Measurements from ENCODE around the gene SDR9C7. TPM values are rescaled to one million over a fixed set of nuclear protein-coding genes. Genes with fewer than 3 reads are reported as not detected.
"Not testable (repeated sequence)": the region's sequence is repeated elsewhere in the genome, so short reads cannot be mapped to it uniquely, and the experiment has no call there.

The SDR9C7 gene
- total RNA-seq, 1 donor from 2014 or later = not detected

GRCh38 chr12:56928262-56928661, 5.9 kb downstream of the SDR9C7 start:
- Mint-ChIP-seq H3K4me3 (ENCODE audit: low read depth) (no peak overlapping the region), H3K27me3 (peaks cover 6% of the 10 kb centered on the region), H3K4me1 (ENCODE audit: low read depth) (peaks cover 3% of the 10 kb centered on the region), H3K9me3 (ENCODE audit: low read depth) (no peaks in the 10 kb centered on the region), H3K27ac (no peak overlapping the region), H3K36me3 (ENCODE audit: insufficient read depth) (no peaks in the 10 kb centered on the region)
- no peak for DNase-seq (ENCODE audit: low spot score, unreplicated experiment)
- no peak for TF ChIP-seq CTCF (IDR thresholded peaks at IDR 0.05; ENCODE audit: unreplicated experiment)

- H3K4me3 Mint-ChIP-seq (ENCODE audit: low read depth) = no peak overlapping the region
- no peak overlapping the region for H3K27ac Mint-ChIP-seq
- TF ChIP-seq CTCF (IDR thresholded peaks at IDR 0.05; ENCODE audit: unreplicated experiment) = no peak
- no peaks in the 10 kb centered on the region for H3K9me3 Mint-ChIP-seq (ENCODE audit: low read depth)
- H3K4me1 Mint-ChIP-seq (ENCODE audit: low read depth) = peaks cover 3% of the 10 kb centered on the region
- no peaks in the 10 kb centered on the region for H3K36me3 Mint-ChIP-seq (ENCODE audit: insufficient read depth)
- no peak for DNase-seq (ENCODE audit: low spot score, unreplicated experiment)
- H3K27me3 Mint-ChIP-seq = peaks cover 6% of the 10 kb centered on the region
Measured at GRCh38 chr12:56927281-56927680, 6.9 kb downstream of the SDR9C7 start.

GRCh38 chr12:56922031-56922430, 12.2 kb downstream of the SDR9C7 start:
- DNase-seq (ENCODE audit: low spot score, unreplicated experiment) = no peak
- Mint-ChIP-seq H3K27ac (no peak overlapping the region), H3K9me3 (ENCODE audit: low read depth) (peaks cover 2% of the 10 kb centered on the region), H3K4me3 (ENCODE audit: low read depth) (no peak overlapping the region), H3K36me3 (ENCODE audit: insufficient read depth) (no peaks in the 10 kb centered on the region), H3K27me3 (peaks cover 7% of the 10 kb centered on the region), H3K4me1 (ENCODE audit: low read depth) (no peaks in the 10 kb centered on the region)
- no peak for TF ChIP-seq CTCF (IDR thresholded peaks at IDR 0.05; ENCODE audit: unreplicated experiment)

GRCh38 chr12:56921346-56921745, 12.9 kb downstream of the SDR9C7 start:
- no peak for TF ChIP-seq CTCF (IDR thresholded peaks at IDR 0.05; ENCODE audit: unreplicated experiment)
- no peak overlapping the region for H3K4me3 Mint-ChIP-seq (ENCODE audit: low read depth)

GRCh38 chr12:56918139-56918538, 16.1 kb downstream of the SDR9C7 start:
- H3K36me3 Mint-ChIP-seq (ENCODE audit: insufficient read depth); DNase-seq (ENCODE audit: low spot score, unreplicated experiment); H3K4me3 Mint-ChIP-seq (ENCODE audit: low read depth); H3K9me3 Mint-ChIP-seq (ENCODE audit: low read depth); H3K4me1 Mint-ChIP-seq (ENCODE audit: low read depth); H3K27ac Mint-ChIP-seq; H3K27me3 Mint-ChIP-seq: not testable (repeated sequence)

More at GRCh38 chr12:56921346-56921745, 12.9 kb downstream of the SDR9C7 start:
- Mint-ChIP-seq H3K4me1 (ENCODE audit: low read depth) (no peaks in the 10 kb centered on the region), H3K36me3 (ENCODE audit: insufficient read depth) (no peaks in the 10 kb centered on the region), H3K9me3 (ENCODE audit: low read depth) (peaks cover 2% of the 10 kb centered on the region), H3K27ac (no peak overlapping the region), H3K27me3 (peaks cover 9% of the 10 kb centered on the region)
- DNase-seq (ENCODE audit: low spot score, unreplicated experiment) = no peak

GRCh38 chr12:56916996-56917333, 17.2 kb downstream of the SDR9C7 start:
- H3K36me3 Mint-ChIP-seq (ENCODE audit: insufficient read depth) = no peaks in the 10 kb centered on the region
- peaks cover 2% of the 10 kb centered on the region for H3K9me3 Mint-ChIP-seq (ENCODE audit: low read depth)
- TF ChIP-seq CTCF (IDR thresholded peaks at IDR 0.05; ENCODE audit: unreplicated experiment) = no peak
- no peak for DNase-seq (ENCODE audit: low spot score, unreplicated experiment)
- H3K4me3 Mint-ChIP-seq (ENCODE audit: low read depth) = no peak overlapping the region
- no peak overlapping the region for H3K27ac Mint-ChIP-seq
- peaks cover 12% of the 10 kb centered on the region for H3K27me3 Mint-ChIP-seq
- H3K4me1 Mint-ChIP-seq (ENCODE audit: low read depth) = no peaks in the 10 kb centered on the region
